Neutrophil (primary cell): ENCODE results near the gene ALOX12B.
A peak's percentile ranks its signal among the peaks of the same experiment; 100 is the strongest.

ENCODE experiments used
- H3K27ac ChIP-seq: fragments of 200-600 bp; sonication (generic); 2 replicates; pipeline ENCODE4 v1.5.1; 2016; ENCODE audit warnings: mild to moderate bottlenecking, moderate library complexity
- H3K27me3 ChIP-seq: fragments of 200-600 bp; sonication (generic); 2 replicates; pipeline ENCODE4 v1.6.0; 2016; ENCODE audit warnings: mild to moderate bottlenecking
- H3K36me3 ChIP-seq: fragments of 200-600 bp; sonication (generic); 2 replicates; pipeline ENCODE4 v1.5.1; 2017
- H3K4me1 ChIP-seq, 2 experiments: fragments of 200-600 bp in 1 of 2; sonication (generic) in 1 of 2; 1 replicate in 1 of 2; 2 replicates in 1 of 2; pipeline versions ENCODE4 v1.5.1 to v1.6.1; 2013 to 2016; ENCODE audit warnings: low read depth in 1 of 2, low read length in 1 of 2, mild to moderate bottlenecking in 1 of 2, moderate library complexity in 1 of 2; ENCODE audit not compliant: control insufficient read depth in 1 of 2, insufficient read depth in 1 of 2
- H3K4me3 ChIP-seq, 2 experiments: fragments of 200-600 bp in 1 of 2; sonication (generic) in 1 of 2; 1 replicate in 1 of 2; 2 replicates in 1 of 2; pipeline ENCODE4 v1.5.1; 2013 to 2016; ENCODE audit warnings: low read depth in 1 of 2, low read length in 1 of 2, mild to moderate bottlenecking in 1 of 2, moderate library complexity in 1 of 2
- H3K9me3 ChIP-seq: fragments of 200-600 bp; sonication (generic); 2 replicates; pipeline ENCODE4 v1.5.1; 2016
- CTCF ChIP-seq: fragments of 200-600 bp; sonication (generic); IDR thresholded peaks from 2 replicates; pipeline ENCODE4 v1.5.1; 2016; ENCODE audit warnings: antibody characterized with exemption

Gene ALOX12B

DNA sequence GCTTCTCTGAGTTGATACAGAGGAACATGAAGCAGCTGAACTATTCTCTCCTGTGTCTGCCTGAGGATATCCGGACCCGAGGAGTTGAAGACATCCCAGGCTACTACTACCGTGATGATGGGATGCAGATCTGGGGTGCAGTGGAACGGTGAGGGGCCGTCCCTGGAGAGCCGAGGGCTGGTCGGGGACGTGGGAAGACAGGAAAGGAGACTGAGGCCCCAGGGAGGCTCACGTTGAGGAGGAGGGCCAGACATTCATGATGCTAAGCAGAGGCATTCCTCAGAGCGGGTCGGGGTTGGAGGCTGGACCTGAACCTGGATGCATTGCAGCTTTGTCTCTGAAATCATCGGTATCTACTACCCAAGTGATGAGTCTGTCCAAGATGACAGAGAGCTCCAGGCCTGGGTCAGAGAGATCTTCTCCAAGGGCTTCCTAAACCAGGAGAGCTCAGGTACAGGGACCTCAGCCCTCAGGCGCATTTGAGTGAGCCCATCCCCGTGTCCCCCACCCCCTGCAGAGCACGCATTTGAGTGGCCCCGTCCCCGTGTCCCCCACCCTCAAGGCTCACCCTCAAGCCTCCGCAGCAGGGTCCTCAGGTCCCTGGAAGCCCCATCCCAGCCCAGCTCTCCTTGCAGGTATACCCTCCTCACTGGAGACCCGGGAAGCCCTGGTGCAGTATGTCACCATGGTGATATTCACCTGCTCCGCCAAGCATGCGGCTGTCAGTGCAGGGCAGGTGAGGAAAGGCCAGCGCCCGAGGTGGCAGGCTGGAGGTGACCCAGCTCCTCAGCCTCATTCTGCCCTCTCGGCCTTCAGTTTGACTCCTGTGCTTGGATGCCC is 40.4 kb downstream of the ALOX12B start:
- H3K27me3 ChIP-seq, result peaks cover 25% of the 10 kb centered on the region
- no peak for TF ChIP-seq CTCF
- peaks cover 4 to 6% of the 10 kb centered on the region in 2 experiments for H3K4me1 ChIP-seq
- no peak overlapping the region for H3K4me3 ChIP-seq
- H3K36me3 ChIP-seq, result no peaks in the 10 kb centered on the region
- no peaks in the 10 kb centered on the region for H3K9me3 ChIP-seq
- H3K27ac ChIP-seq, result no peak overlapping the region

- H3K27ac ChIP-seq, result no peak overlapping the region
- peaks cover 22% of the 10 kb centered on the region for H3K27me3 ChIP-seq
- peaks cover 11 to 14% of the 10 kb centered on the region in 2 experiments for H3K4me1 ChIP-seq
- H3K4me3 ChIP-seq, result no peak overlapping the region
- no peak for TF ChIP-seq CTCF
- H3K9me3 ChIP-seq, result no peaks in the 10 kb centered on the region
- H3K36me3 ChIP-seq, result no peaks in the 10 kb centered on the region
Observed at GRCh38 chr17:8046306-8046928, 41.1 kb downstream of the ALOX12B start.

- peaks cover 24% of the 10 kb centered on the region for H3K27me3 ChIP-seq
- H3K4me1 ChIP-seq, result peaks cover 22 to 25% of the 10 kb centered on the region in 2 experiments
- no peak overlapping the region for H3K4me3 ChIP-seq
- H3K9me3 ChIP-seq, result no peaks in the 10 kb centered on the region
- no peak for TF ChIP-seq CTCF
- no peaks in the 10 kb centered on the region for H3K36me3 ChIP-seq
- H3K27ac ChIP-seq, result no peak overlapping the region
Observed at GRCh38 chr17:8044819-8045810, 42.4 kb downstream of the ALOX12B start.

DNA sequence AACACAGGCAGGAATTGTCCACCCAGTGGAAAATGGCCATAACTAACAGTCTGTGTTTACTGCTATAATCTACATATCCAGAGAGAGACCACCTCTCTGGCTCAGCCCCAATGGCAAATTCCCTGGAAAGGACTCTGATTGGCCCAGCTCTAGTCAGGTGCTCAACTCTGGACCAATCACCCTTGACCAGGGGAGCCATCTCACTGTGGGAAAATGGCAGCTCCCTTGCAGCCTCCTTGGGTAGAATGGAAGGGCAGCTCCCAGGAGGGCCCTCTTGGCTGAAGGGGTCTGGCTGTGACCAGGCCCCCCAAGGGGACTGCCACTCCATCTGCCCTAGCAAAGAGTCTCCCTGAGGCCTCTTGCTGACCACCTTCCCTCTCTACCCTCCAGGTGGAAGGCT is 45.5 kb downstream of the ALOX12B start:
- peaks cover 50% of the 10 kb centered on the region for H3K27me3 ChIP-seq
- H3K4me1 ChIP-seq, result peaks cover 22 to 35% of the 10 kb centered on the region in 2 experiments
- no peak overlapping the region for H3K4me3 ChIP-seq
- TF ChIP-seq CTCF, result no peak
- no peaks in the 10 kb centered on the region for H3K9me3 ChIP-seq
- H3K27ac ChIP-seq, result peak overlapping the region; percentile 68
- no peaks in the 10 kb centered on the region for H3K36me3 ChIP-seq

DNA sequence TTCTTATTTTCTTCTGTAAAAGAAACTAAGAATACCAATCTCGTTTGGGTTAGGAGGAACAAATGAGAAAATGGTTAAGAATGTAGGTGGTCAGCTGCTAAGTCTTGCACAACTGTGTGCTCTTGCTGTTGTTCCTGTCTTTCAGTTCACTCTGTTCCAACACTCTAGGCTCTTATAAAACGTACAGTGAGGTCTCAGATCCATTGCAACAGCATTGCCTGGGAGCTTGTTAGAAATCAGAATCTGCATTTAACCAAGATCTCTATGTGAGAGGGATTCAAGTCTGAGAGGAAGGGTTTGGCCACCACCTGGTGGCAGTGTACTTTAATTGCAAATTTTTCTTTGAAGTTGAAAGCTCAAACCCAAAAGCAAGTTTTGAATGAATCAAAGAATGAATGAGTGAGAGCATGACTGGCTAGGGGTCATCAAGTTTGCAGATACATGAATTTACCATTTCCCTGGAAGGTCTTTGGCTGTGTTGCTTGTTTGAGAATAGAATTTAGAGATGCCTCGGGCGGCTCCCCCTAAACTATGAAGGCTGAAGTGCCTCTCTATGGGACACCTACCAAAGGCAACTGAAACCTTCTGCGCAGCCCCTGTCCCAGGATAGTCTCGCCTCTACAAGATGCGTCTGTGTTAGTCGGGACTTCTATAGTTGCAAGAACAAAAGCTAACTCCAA is 46.1 kb downstream of the ALOX12B start:
- Histone ChIP-seq H3K9me3 (no peaks in the 10 kb centered on the region), H3K27ac (peak overlapping the region; percentile 68), H3K4me1 (peaks cover 22 to 35% of the 10 kb centered on the region in 2 experiments), H3K4me3 (peak overlapping the region in 1 of 2 experiments; percentile 19), H3K36me3 (no peaks in the 10 kb centered on the region), H3K27me3 (peaks cover 46% of the 10 kb centered on the region)
- TF ChIP-seq CTCF, result peak; percentile 28
